Stimulated activated CD8-positive, alpha-beta memory T cell treated with anti-CD3 and anti-CD28 coated beads, Interleukin-2, amount 100 ng/mL, for 48 hours (primary cell): ENCODE results near the gene HARS1.
"Not testable (repeated sequence)": the region's sequence is repeated elsewhere in the genome, so short reads cannot be mapped to it uniquely, and the experiment has no call there.

Experiments used
- DNase-seq, 2 donors: peaks; one replicate each; pipeline ENCODE4 v3.0.0-alpha.2; 2020; ENCODE audit warnings: low read depth in 2 of 2

Gene HARS1

GRCh38 chr5:140677947-140678346 lies 13.2 kb downstream of the HARS1 start:
- no peak for DNase-seq

- no peak for DNase-seq
These were observed 16.5 kb downstream of the HARS1 start for GRCh38 chr5:140674629-140675028.

- DNase-seq: no peak
These were observed 17.0 kb downstream of the HARS1 start for GRCh38 chr5:140674211-140674610.

- no peak for DNase-seq
These were observed 17.8 kb downstream of the HARS1 start, which contains the start of gene DND1 for GRCh38 chr5:140673187-140673976. TSS of gene DND1 (minus strand) at chr5:140673576. CDS start at chr5:140673542, 34 bp downstream.

- DNase-seq: no peak
These were observed 18.5 kb downstream of the HARS1 start for GRCh38 chr5:140672455-140673186.

GRCh38 chr5:140671472-140672125 lies 19.6 kb downstream of the HARS1 start:
- no peak for DNase-seq

- DNase-seq: not testable (repeated sequence)
These were observed 20.1 kb downstream of the HARS1 start for GRCh38 chr5:140671035-140671434.

- peak; percentile 96 for DNase-seq
These were observed 26.6 kb downstream of the HARS1 start, which contains the start of gene WDR55 for GRCh38 chr5:140664359-140665119. TSS of gene WDR55 (plus strand) at chr5:140664904. CDS start at chr5:140664913, 9 bp downstream.

GRCh38 chr5:140664030-140664358 lies 27.2 kb downstream of the HARS1 start:
- DNase-seq: no peak

- not testable (repeated sequence) for DNase-seq
These were observed 30.8 kb downstream of the HARS1 start for GRCh38 chr5:140660371-140660770.

- no peak for DNase-seq
These were observed 32.3 kb downstream of the HARS1 start for GRCh38 chr5:140658870-140659269.

- no peak for DNase-seq
These were observed 44.1 kb downstream of the HARS1 start for GRCh38 chr5:140647042-140647419.

- DNase-seq: no peak
These were observed 48.5 kb downstream of the HARS1 start for GRCh38 chr5:140642718-140643117.

- DNase-seq: no peak
These were observed 49.5 kb downstream of the HARS1 start for GRCh38 chr5:140641716-140642115.

- peak; percentile 98 for DNase-seq
These were observed 51.8 kb downstream of the HARS1 start, which contains the start of gene TMCO6 for GRCh38 chr5:140639148-140639981. TSS of gene TMCO6 (plus strand) at chr5:140639451. CDS start at chr5:140639528, 77 bp downstream.

GRCh38 chr5:140638898-140639147 lies 52.3 kb downstream of the HARS1 start:
- DNase-seq: not testable (repeated sequence)

- DNase-seq: no peak
These were observed 53.6 kb downstream of the HARS1 start for GRCh38 chr5:140637371-140638100.

GRCh38 chr5:140635291-140636257 lies 55.6 kb downstream of the HARS1 start:
- no peak for DNase-seq

- no peak for DNase-seq
These were observed 57.1 kb downstream of the HARS1 start for GRCh38 chr5:140634103-140634502.
